OCI-LY7 (cell line): ENCODE data around the gene PLA2G2D. TPM values are rescaled to one million over a fixed set of nuclear protein-coding genes. Genes with fewer than 3 reads are reported as not detected.
A peak's percentile ranks its signal among the peaks of the same experiment; 100 is the strongest.

Experiments
- BruUV-seq: library from RNA; stranded (reverse); fragments of 400-500 nt; replicated peaks from 2 replicates; lab custom pipeline; 2021; lab: Mats Ljungman, UMichigan
- CTCF ChIA-PET: fragments of 300-600 bp; sonication (Branson Sonifier 250); formaldehyde crosslinking; loops from one replicate; lab custom pipeline; 2022; ENCODE audit warnings: antibody characterized with exemption; ENCODE audit not compliant: unreplicated experiment; lab: Charles Lee
- POLR2A ChIA-PET: fragments of 300-600 bp; sonication (Branson Sonifier 250); formaldehyde crosslinking; loops from one replicate; lab custom pipeline; 2022; ENCODE audit warnings: antibody characterized with exemption; lab: Charles Lee
- DNase-seq: peaks from one replicate; pipeline ENCODE4 v3.0.0-alpha.2; 2015; ENCODE audit warnings: low spot score
- H2AFZ ChIP-seq: fragments of 200-600 bp; sonication (generic), shearing (Covaris generic); 2 replicates; pipeline ENCODE4 v1.6.1; 2014; ENCODE audit warnings: mild to moderate bottlenecking, antibody characterized with exemption, low read length, moderate library complexity
- H3K27ac ChIP-seq: fragments of 200-600 bp; sonication (generic); 2 replicates; pipeline ENCODE4 v1.5.1; 2014; ENCODE audit warnings: mixed run types, low read depth, mild to moderate bottlenecking, moderate library complexity, low read length, inconsistent platforms; ENCODE audit not compliant: poor library complexity, severe bottlenecking
- H3K36me3 ChIP-seq: fragments of 200-600 bp; sonication (generic); 2 replicates; pipeline ENCODE4 v1.6.1; 2014; ENCODE audit warnings: mild to moderate bottlenecking, antibody characterized with exemption, low read length, moderate library complexity, mixed read lengths; ENCODE audit not compliant: insufficient read depth
- H3K4me1 ChIP-seq: fragments of 200-600 bp; sonication (generic); 2 replicates; pipeline ENCODE4 v1.5.1; 2014; ENCODE audit warnings: mild to moderate bottlenecking, low read length; ENCODE audit not compliant: insufficient read depth, poor library complexity, severe bottlenecking
- H3K4me2 ChIP-seq: fragments of 200-600 bp; sonication (generic); 2 replicates; pipeline ENCODE4 v1.6.1; 2014; ENCODE audit warnings: mild to moderate bottlenecking, low read length
- H3K4me3 ChIP-seq: fragments of 200-600 bp; sonication (generic); 2 replicates; pipeline ENCODE4 v1.5.1; 2014; ENCODE audit warnings: mild to moderate bottlenecking, low read depth, low read length; ENCODE audit not compliant: poor library complexity, severe bottlenecking
- H3K79me2 ChIP-seq: fragments of 200-600 bp; sonication (generic); 2 replicates; pipeline ENCODE4 v1.6.1; 2016; ENCODE audit warnings: low read depth, mild to moderate bottlenecking, low read length, moderate library complexity, mixed read lengths; ENCODE audit not compliant: insufficient read depth
- H3K9me2 ChIP-seq: fragments of 200-600 bp; sonication (generic); 2 replicates; pipeline ENCODE4 v1.6.1; 2016; ENCODE audit warnings: mild to moderate bottlenecking, low read length, mixed read lengths; ENCODE audit not compliant: insufficient read depth
- H3K9me3 ChIP-seq: fragments of 200-600 bp; sonication (generic); 2 replicates; pipeline ENCODE4 v1.6.1; 2014; ENCODE audit warnings: mild to moderate bottlenecking, mixed run types, low read length, mixed read lengths
- H4K20me1 ChIP-seq: fragments of 200-600 bp; sonication (generic); 2 replicates; pipeline ENCODE4 v1.6.1; 2014; ENCODE audit warnings: mild to moderate bottlenecking, antibody characterized with exemption, low read length, moderate library complexity, mixed read lengths; ENCODE audit not compliant: insufficient read depth
- EZH2phosphoT487 ChIP-seq: fragments of 200-600 bp; sonication (generic); IDR thresholded peaks from 2 replicates; pipeline ENCODE4 v1.6.1; 2018; ENCODE audit warnings: low read depth, borderline replicate concordance, mild to moderate bottlenecking, mixed run types, antibody characterized with exemption, low read length, moderate library complexity, mixed read lengths
- intact Hi-C: fragments of 100-400 bp; cut with micrococcal nuclease; formaldehyde crosslinking; loops from one replicate; pipeline ENCODE4 v1.10.0; 2022; ENCODE audit not compliant: unreplicated experiment
- total RNA-seq, 2 experiments: library from RNA; depleted of rRNA in 1 of 2; stranded (reverse); fragments of >200 nt in 1 of 2; shearing (Covaris generic) in 1 of 2; gene quantifications; 2 replicates each; pipeline ENCODE4 v1.2.3, GENCODE V29; 2014 to 2022
- TF ChIP-seq, protein P1 (sequence below): fragments of 200-600 bp; sonication (generic); conservative IDR thresholded peaks from 2 replicates; pipeline ENCODE4 v1.5.1; 2014; ENCODE audit warnings: mild to moderate bottlenecking, antibody characterized with exemption, low read length, moderate library complexity, mixed read lengths

The PLA2G2D gene
- total RNA-seq, 2 experiments from 2014 or later, result not detected

DNA sequence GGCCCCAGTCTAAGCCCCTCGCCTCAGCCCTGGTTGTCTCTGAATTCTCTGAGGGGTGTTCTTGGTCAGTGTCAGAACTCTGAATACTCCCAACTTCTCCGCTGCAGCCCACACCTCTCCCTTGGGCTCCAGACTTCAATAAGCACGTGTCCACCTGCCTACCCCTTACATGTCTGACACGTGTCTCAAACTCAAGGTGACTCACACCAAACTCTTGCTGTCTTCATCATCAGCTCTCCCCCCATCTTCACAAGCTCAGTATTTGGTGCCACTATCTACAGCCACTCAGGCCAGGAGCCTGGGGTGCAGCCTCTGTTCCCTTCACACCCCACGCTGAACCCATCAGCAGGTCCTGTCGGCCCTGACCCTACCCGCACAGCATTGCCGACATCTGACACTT, 47.8 kb upstream of the PLA2G2D start:
- BruUV-seq, result no TSS peak
- no peaks in the 10 kb centered on the region for H3K79me2 ChIP-seq
- no peaks in the 10 kb centered on the region for H3K36me3 ChIP-seq
- intact Hi-C loops, result no loop called here
- DNase-seq, result no peak
- H3K4me1 ChIP-seq, result peaks cover 51% of the 10 kb centered on the region
- 0 out of 2 replicates have a peak overlapping the region, but pooled peaks have one; percentile 7 for H2AFZ ChIP-seq
- H3K4me3 ChIP-seq, result no peak overlapping the region
- H4K20me1 ChIP-seq, result no peaks in the 10 kb centered on the region
- ChIA-PET CTCF (no interaction called here), POLR2A (no interaction called here)
- no peak overlapping the region for H3K27ac ChIP-seq
- no peak overlapping the region for H3K4me2 ChIP-seq
- H3K9me3 ChIP-seq, result no peaks in the 10 kb centered on the region
- H3K9me2 ChIP-seq, result no peaks in the 10 kb centered on the region
- TF ChIP-seq, protein P1, sequence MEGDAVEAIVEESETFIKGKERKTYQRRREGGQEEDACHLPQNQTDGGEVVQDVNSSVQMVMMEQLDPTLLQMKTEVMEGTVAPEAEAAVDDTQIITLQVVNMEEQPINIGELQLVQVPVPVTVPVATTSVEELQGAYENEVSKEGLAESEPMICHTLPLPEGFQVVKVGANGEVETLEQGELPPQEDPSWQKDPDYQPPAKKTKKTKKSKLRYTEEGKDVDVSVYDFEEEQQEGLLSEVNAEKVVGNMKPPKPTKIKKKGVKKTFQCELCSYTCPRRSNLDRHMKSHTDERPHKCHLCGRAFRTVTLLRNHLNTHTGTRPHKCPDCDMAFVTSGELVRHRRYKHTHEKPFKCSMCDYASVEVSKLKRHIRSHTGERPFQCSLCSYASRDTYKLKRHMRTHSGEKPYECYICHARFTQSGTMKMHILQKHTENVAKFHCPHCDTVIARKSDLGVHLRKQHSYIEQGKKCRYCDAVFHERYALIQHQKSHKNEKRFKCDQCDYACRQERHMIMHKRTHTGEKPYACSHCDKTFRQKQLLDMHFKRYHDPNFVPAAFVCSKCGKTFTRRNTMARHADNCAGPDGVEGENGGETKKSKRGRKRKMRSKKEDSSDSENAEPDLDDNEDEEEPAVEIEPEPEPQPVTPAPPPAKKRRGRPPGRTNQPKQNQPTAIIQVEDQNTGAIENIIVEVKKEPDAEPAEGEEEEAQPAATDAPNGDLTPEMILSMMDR, result no peak
- no peak for TF ChIP-seq EZH2phosphoT487

DNA sequence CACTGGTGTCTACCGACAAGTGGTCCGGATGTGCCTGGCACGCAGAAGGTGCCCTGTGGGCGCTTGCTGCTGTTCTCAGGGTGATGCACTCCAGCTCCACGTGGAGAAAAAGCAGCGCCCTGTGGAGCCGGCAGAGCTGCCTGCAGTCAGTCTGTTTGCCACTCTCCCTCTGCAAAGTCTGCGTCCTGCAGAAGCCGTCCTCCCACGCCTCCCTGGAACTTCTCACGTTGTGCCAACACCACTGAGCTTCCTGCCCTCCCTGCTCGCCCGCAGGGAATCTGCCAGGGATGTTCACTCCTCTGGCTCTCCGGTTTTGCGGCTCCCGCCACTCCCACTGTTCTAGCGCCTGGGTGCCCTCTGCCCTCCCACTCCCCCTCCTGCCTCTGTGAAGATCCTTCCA, 46.7 kb upstream of the PLA2G2D start:
- peaks cover 42% of the 10 kb centered on the region for H3K4me1 ChIP-seq
- no TSS peak for BruUV-seq
- DNase-seq, result no peak
- H3K36me3 ChIP-seq, result no peaks in the 10 kb centered on the region
- intact Hi-C loops, result no loop called here
- ChIA-PET POLR2A (no interaction called here), CTCF (interaction anchor here (0.5 to 1.1 kb wide), 2 partner anchors 47 to 324 kb away, joined by 3 to 4 read pairs; no protein-coding TSS in a partner anchor)
- no peak for TF ChIP-seq EZH2phosphoT487
- TF ChIP-seq, protein P1, result no peak
- H3K4me2 ChIP-seq, result no peak overlapping the region
- no peaks in the 10 kb centered on the region for H4K20me1 ChIP-seq
- H3K79me2 ChIP-seq, result no peaks in the 10 kb centered on the region
- H3K27ac ChIP-seq, result no peak overlapping the region
- no peak overlapping the region for H2AFZ ChIP-seq
- H3K9me2 ChIP-seq, result no peaks in the 10 kb centered on the region
- no peak overlapping the region for H3K4me3 ChIP-seq
- no peaks in the 10 kb centered on the region for H3K9me3 ChIP-seq

DNA sequence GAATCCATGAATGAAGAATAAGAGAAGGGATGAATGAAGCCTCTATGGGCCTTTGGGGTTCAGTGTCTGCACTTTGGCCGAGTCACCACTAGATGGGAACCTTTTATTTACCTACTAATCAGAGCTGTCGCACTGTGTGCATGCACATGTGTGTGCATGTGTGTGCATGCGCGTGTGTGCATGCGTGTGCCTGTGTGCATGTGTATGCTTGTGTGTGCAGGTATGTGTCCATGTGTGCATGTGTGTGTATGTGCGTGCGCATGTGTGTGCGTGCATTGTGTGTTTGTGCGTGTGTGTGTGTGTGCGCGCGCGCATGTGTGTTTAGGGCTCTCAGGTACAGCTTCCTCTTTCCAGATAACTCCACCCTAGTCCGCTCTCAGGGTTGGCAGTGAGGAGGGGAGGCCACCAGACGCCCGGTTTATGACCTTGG, 46.2 kb upstream of the PLA2G2D start:
- Histone ChIP-seq H4K20me1 (no peaks in the 10 kb centered on the region), H3K4me2 (no peak overlapping the region), H3K4me3 (no peak overlapping the region), H3K36me3 (no peaks in the 10 kb centered on the region), H3K9me2 (no peaks in the 10 kb centered on the region), H3K27ac (no peak overlapping the region), H2AFZ (no peak overlapping the region), H3K79me2 (no peaks in the 10 kb centered on the region), H3K9me3 (peaks cover 5% of the 10 kb centered on the region; the same call in 1 of the 2 replicates), H3K4me1 (peaks cover 40% of the 10 kb centered on the region)
- no peak for TF ChIP-seq EZH2phosphoT487
- TF ChIP-seq, protein P1, result peak; percentile 85
- BruUV-seq, result no TSS peak
- ChIA-PET CTCF (interaction anchor here (0.5 to 1.1 kb wide), 2 partner anchors 47 to 324 kb away, joined by 3 to 4 read pairs; no protein-coding TSS in a partner anchor), POLR2A (interaction anchor here (1.0 kb wide), 1 partner anchor 15 kb away, joined by 3 read pairs; no protein-coding TSS in a partner anchor)
- peak; percentile 66 for DNase-seq
- intact Hi-C loops, result loop anchor here (1.0 kb wide), 1 partner anchor 30 kb away; no protein-coding TSS in a partner anchor
